NCI-H226 (cell line): Measurements from ENCODE around the gene PCGF3.

Source experiments
- DNase-seq: peaks from one replicate; pipeline ENCODE4 v3.0.0-alpha.2; 2015

PCGF3 gene, protein sequence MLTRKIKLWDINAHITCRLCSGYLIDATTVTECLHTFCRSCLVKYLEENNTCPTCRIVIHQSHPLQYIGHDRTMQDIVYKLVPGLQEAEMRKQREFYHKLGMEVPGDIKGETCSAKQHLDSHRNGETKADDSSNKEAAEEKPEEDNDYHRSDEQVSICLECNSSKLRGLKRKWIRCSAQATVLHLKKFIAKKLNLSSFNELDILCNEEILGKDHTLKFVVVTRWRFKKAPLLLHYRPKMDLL

DNA sequence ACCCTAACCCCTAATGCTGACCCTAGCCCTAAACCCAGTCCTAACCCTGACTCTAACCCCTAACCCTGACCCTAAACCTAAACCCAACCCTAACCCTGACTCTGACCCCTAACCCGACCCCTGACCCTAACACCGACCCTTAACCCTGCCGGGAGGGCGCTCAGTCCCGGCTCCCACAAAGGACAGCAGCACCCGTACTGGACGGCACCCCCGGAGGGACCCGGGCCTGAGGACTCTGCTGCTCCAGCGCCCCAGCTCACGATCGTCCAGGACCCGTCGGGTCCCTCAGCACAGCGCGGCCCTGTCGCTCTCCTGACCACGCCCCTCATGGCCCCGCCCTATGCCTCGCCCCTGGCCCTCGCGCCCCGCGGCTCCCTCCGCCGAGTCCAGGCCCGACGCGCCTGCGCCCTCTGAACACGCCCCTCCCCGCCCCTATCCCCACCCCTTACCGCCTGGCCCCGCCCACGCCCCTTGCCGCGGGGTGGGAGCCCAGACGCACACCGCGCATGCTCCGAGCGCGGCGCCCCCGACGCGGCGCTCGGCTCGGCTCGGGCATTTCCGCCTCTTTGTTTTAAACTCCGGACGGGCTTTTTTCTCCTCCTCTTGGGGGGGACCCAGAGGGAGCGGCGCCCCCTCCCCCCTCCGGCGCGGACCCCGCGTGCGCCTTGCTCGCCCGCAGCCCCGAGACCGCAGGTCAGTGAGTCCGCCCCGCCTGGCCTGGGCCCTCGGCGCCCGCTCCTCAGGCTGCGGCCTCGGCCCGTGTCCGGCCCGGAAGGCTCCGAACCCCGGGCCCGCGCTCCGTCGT, at the start of gene PCGF3:
PCGF3 (plus strand) TSS at position 555 of the 805 bp plus-strand sequence. CDS start 27,849 bp downstream, outside the sequence.
- peak; percentile 70 for DNase-seq

DNA sequence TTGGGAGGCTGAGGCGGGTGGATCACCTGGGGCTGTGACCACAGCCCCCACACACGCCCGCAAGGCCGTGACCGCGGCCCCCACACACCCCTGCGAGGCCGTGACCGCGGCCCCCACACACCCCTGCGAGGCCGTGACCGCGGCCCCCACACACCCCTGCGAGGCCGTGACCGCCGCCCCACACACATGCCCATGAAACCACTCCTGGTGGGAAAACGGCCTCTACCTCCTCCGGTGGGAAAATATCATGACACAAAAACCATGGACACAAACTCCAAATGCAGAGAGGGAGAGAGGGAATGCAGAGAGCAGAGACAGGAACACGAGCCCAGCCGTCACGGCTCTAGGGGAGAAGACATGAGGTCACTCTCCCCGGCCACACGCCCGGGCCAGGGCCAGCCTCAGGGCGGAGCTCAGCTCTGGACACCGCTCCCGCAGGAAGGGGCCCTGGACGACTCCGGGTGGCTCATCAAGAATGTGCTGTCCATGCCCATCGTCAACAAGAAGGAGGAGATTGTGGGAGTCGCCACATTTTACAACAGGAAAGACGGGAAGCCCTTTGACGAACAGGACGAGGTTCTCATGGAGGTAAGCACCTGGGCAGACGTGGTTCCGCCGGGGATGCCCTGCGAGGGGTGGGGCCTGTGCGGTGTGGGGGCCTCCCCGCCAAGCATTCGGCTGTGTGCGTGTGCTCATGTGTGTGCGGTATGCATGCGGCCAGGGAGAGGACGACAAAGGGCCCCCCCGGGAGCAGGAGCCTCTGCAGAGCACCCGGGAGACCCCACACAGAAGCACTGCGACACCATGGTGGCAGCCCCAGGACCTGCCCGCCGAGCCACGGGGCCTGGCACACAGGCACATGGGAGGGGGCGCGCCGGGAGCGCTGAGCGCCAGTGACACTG, 48.9 kb upstream of the PCGF3 start:
- no peak for DNase-seq

DNA sequence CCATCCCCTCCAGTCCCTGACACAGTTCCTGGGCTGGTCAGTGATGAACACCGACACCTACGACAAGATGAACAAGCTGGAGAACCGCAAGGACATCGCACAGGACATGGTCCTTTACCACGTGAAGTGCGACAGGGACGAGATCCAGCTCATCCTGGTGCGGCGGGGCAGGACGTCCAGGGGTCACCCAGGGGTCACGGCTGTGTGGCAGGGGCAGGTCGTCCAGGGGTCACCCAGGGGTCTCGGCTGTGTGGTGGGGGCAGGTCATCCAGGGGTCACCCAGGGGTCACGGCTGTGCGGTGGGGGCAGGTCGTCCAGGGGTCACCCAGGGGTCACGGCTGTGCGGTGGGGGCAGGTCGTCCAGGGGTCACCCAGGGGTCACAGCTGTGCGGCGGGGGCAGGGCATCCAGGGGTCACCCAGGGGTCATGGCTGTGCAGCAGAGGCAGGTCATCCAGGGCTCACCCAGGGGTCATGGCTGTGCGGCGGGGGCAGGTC, 48.2 kb upstream of the PCGF3 start:
- DNase-seq = no peak

DNA sequence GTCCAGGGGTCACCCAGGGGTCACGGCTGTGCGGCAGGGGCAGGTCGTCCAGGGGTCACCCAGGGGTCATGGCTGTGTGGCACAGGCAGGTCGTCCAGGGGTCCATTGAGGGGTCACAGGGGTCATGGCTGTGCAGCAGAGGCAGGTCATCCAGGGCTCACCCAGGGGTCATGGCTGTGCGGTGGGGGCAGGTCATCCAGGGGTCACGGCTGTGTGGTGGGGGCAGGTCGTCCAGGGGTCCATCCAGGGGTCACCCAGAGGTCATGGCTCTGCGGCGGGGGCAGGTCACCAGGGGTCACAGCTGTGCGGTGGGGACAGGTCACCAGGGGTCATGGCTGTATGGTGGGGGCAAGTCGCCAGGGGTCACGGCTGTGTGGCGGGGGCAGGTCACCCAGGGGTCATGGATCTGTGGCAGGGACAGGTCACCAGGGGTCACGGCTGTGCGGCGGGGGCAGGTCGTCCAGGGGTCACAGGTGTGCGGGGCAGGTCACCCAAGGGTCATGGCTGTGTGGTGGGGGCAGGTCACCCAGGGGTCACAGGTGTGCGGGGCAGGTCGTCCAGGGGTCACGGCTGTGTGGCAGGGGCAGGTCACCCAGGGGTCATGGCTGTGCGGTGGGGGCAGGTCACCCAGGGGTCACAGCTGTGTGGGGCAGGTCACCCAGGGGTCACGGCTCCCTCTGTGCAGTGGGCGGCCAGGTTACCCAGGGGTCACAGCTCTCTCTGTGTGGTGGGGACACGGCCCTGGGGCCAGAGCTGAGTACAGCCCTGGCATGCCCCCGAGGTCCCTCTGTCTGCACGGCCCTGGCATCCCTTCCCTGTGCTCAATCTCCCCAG, 47.6 kb upstream of the PCGF3 start:
- DNase-seq = no peak

DNA sequence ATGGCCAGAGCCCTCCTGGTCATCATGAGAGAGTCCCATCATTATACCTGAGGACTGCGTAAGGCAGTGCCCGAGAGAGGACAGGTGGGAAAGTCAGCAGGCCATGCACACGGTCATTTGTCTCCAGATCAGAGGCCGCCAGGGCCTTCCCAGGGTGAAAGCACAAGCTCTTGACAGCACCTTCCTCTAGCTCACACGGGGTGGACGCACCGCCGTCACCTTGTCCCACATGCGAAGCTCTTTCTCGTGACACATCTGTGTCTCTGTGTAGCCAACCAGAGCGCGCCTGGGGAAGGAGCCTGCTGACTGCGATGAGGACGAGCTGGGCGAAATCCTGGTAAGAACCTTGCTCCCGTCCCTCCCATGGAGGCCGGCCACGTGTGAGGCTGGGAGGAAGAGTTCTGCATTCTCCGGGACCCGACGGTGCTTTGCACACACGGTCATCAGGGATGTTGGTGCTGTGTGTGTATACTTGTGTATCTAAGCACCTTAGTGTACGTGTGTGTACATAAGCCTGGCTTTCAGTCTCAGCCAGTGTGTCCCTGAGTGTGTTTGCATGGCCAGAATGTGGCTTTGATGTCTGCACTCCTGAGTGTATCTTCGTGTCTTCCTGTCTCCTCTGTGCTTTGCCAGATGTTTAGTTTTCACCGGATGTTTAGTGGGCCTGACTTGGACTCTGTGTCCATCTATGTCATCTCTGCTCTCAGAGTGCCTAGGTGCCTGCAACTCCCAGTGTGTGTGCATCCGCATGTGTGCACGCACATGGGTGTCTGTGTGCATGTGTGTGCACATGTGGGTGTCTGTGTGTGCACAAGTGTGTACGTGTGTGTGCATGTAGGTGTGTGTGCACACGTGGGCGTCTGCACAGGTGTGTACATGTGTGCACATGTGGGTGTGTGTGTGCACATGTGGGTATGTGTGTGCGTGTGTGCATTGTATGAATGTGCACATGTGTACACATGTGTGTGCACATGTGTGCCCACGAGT, 46.7 kb upstream of the PCGF3 start:
- DNase-seq = no peak

DNA sequence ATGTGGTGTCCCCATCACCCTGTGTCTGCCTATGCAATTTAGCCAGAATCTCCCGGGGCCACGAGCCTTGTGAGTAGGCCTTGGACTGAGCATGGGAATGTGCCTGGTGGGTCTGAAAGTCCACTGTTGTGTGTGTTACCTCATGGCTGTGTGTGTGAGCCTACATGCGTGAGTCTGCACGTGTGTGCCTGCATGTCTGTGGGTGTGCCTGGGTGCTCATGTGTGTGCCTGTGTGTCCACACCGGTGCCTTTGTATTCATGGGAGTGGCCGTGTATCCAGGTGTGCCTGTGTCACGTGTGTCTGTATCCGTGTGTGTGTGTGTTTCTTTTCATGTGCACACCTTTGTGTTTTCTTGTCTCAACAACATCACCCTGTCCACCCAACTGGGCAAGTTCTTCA, 45.8 kb upstream of the PCGF3 start:
- DNase-seq = no peak

DNA sequence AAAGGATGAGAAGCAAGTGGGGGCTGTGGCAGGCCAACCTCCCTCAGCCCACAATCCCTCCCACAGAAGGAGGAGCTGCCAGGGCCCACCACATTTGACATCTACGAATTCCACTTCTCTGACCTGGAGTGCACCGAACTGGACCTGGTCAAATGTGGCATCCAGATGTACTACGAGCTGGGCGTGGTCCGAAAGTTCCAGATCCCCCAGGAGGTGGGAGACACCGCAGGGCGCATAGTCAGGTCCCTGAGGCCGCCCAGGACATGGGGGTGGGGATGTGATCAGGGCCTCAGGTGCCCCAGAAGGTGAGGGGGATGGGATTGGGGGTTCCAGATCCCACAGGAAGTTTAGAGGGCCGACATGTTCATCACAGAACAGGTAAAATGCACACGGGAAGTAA, 45.2 kb upstream of the PCGF3 start:
- DNase-seq = no peak

DNA sequence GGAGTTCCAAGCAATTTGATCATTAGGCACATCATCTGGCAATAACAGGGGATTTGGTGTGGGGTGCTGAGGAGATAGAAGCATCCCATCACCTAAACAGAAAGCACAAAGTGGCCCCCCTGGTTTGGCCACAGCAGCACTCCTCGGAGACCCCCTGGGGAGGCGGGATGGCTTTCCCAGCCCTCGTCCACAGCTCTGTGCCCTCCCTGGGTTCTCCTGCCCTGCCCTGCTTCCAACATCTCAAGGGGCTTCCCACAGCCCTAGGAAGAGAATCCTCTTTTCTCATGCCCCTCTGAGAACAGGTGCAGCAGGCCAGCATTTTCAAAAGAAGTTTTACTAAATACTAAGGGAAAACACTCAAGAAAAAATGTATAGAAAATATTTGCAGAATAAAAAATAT, 44.4 kb upstream of the PCGF3 start:
- no peak for DNase-seq

DNA sequence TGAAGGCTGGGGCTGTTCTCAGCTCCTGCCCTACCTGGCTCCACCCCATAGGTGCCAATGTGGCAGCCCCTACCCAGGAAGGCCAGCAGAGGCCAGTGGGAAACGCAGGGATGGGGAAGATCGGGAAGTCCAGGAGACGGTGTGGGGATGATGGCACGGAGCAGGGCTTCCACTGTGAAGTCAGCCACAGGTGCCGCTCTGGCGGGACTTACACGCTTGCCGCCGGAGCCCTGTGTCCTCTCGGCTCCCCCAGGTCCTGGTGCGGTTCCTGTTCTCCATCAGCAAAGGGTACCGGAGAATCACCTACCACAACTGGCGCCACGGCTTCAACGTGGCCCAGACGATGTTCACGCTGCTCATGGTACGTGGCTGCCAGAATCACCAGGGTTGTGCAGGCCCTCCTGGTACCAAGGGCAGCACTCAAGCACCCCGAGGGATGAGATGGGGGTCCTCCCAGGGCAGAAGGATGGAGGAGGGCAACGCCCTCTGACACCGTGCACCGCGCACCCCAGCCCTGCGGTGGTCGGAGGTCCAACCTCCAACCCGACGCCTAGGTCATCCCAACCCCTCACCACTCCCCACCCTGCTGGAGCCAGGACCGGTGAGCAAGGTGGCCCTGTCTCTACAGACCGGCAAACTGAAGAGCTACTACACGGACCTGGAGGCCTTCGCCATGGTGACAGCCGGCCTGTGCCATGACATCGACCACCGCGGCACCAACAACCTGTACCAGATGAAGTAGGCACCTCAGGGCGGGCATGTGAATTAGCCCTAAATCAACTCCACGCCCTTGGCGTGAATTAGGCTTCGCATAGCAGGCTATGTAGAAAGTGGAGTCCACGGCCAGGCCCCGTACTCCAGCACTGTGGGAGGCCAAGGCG, 43.5 kb upstream of the PCGF3 start:
- DNase-seq = no peak

DNA sequence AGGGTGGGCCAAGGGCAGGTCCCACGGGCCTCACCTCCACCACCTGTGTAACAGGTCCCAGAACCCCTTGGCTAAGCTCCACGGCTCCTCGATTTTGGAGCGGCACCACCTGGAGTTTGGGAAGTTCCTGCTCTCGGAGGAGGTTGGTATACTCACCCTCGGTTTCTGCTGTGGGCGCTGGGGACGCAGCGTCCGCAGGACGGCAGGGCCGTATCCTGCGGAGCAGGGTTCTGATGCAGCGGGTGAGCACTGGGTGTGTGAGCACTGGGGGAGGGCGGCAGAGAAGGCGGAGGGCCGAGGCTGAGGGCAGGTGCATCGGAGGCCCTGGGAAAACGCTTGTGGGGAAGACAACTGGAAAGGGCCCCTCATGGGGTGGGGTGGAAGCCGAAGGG, 42.6 kb upstream of the PCGF3 start:
- DNase-seq = no peak

DNA sequence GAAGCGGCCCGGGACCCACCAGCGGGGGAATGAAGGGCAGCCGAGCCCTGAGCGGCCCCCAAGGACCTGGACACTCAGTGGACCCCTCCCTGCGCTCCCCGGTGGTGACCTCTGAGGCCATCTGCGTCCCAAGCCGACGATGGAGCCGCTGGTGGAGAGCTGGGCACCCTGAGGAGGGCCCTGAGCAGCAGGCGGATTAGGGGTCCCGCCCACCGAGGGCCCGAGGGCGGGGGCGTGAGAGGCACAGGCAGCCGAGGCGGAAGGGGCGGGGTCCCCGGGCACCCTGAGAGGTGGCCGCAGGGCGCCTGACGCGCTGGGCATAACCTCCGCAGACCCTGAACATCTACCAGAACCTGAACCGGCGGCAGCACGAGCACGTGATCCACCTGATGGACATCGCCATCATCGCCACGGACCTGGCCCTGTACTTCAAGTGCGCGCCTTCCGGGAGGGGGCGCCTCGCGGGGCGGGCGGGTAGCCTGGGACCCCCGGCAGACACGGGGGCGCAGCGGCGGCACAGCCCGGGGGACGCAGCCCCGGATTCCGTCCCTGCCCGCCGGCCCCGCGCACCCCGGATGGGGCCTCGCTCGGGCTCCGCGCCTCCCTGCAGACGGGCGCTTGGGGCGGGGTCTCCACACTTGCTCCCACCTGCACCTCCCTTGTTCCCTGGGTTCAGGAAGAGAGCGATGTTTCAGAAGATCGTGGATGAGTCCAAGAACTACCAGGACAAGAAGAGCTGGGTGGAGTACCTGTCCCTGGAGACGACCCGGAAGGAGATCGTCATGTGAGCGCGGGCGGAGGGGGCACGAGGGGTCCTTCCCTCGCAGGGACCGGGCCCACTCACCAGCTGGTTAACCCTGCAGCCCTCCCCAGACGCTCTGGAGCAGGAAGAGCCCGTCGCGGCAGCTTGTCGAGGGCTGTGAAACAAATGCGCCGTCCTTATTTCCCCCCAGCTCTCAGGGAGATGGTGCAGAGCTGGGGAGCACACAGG, 41.9 kb upstream of the PCGF3 start:
- no peak for DNase-seq

DNA sequence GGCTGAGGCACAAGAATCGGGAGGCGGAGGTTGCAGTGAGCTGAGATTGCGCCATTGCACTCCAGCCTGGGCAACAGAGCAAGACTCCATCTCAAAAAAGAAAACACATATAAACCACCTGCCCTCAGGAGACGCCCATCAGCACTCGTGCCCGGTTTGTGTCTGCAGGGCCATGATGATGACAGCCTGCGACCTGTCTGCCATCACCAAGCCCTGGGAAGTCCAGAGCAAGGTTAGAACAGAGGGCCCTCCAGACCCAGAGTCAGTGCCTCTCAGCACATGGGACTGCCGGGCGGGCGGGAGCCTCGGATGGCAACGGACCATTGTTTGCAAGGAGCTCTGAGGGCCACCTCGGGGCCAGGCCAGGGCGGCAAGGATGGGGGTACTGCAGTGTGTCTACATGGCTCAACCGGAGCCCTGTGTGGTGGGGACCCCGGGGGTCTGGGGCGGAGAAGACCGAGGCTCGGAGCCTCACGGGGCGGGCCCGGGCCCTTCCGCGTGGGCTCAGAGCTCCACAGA, 40.9 kb upstream of the PCGF3 start:
- no peak for DNase-seq

DNA sequence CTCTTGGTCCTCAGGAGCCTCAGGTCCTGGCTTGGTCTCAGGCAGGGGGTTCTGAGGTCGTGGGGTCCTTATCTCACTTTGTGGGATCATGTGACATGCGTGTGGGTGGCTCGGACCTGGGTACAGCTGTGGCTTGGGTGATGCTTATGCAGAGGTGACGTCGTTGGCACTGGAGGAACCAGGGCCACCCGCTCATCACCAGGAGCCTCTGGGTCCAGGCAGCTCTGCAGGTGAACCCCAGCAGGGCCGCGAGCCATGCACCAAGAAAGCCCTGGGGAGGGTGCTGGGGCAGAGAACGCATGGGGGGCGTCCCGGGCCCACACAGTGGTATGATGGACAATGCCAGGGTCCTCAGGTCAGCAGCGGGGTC, 40.3 kb upstream of the PCGF3 start:
- no peak for DNase-seq

DNA sequence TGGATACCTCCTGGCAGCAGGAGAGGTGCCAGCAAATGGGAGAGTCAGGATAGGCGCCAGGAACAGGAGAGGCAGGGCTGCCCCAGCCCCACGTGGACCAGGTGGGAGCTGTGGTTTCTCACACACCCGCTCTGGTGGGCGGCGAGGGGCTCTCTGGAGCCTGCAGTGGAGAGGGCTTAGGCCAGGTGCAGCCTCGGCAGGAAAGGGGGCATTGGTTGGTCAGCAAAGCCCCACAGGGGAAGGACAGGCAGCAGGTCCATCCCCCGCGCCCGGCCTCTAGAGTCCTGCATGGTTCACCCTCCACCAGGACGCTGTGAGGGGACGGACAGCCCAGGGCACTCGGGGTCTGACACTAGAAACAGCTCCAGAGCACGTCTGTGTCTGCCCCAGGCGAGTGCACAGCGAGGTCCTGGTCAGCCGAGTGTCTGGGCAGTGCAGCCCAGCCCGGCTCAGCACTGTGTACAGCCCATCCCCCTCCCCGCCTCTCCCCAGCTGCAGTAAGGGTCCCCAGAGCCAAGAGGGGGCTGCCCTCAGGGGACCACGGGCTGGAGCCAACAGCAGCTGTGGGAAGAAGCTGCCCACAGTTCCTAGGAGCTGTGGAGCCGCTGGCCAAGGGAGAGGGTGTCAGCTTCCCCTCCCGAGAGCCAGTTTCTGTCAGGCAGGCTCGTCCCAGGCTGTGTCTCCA, 39.7 kb upstream of the PCGF3 start:
- no peak for DNase-seq

DNA sequence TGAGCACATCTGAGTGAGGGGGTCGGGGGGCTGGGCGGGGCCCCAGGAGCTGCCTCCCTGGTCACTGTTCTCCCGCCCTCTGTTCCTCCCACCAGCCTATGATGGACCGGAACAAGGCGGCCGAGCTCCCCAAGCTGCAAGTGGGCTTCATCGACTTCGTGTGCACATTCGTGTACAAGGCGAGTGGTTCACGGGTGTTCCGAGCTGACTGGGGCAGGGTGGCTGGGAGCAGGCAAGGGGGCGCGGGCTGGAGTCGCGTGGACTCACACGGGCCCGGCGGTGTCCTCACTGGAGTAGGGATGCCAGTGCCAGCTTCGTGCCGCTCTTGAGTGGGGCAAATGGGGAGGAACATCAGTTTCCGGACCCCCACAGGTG, 39.2 kb upstream of the PCGF3 start:
- DNase-seq = no peak

DNA sequence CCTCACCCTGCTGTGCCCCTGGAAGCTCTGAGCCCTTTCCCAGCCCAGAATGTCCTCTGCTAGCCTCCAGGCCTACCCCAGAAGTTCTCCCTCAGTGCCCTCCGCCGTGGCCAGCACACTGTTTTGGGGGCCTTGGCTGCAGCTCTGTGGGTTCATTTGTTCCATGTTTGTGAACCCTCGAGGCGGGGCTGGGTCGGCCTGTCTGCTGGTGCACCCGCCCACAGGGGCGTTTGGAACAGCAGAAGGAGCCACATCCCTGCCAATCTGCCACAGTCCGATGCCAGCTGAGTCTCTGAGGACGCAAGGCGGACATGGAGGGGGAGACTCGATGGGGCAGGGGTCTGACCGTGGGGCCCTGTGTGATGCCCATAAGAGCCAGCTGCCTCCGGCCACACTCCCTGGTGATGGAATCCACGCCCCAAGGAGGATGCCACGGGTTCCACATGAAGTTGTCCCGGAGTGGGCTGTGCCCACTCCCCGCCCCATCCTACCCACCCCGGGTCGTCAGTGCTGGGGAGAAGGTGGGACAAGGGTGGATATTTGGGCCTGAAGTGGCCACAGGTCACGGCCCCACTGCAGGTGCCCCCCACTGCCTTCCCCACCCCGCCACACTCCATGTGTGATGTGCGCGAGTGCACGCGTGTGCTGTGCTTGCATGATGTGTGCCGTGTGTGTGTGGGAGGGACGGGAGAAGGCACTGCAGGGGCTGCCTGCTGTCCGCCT, 38.6 kb upstream of the PCGF3 start:
- DNase-seq = no peak

DNA sequence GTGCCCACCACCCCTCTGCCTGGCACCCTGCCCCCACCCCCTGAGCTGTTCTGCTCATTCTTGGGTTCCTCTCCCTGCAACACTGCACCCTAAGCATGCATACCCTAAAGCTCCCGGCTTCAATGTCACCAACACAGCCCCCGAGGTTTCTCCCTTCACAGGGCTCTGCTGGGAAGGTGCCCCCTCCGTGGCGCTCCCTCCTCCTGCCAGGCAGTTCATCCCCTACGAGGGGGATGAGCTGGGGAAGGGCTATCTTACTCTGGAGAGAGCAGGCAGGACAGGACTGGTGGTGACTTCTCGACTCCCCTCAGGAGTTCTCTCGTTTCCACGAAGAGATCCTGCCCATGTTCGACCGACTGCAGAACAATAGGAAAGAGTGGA, 38.1 kb upstream of the PCGF3 start:
- DNase-seq = no peak
